Keratinocyte (primary cell): Measurements from ENCODE around the gene GOT1.
A peak's percentile ranks its signal among the peaks of the same experiment; 100 is the strongest.

Source experiments
- EZH2 ChIP-seq: IDR thresholded peaks from one replicate; pipeline ENCODE4 v1.6.1; 2012; ENCODE audit warnings: inconsistent platforms, mild to moderate bottlenecking, low read length, moderate library complexity
- TF ChIP-seq, protein P1 (sequence below), 3 experiments: IDR thresholded peaks in 1 of 3; conservative IDR thresholded peaks in 1 of 3; optimal IDR thresholded peaks in 1 of 3; 2 replicates in 2 of 3; 3 replicates in 1 of 3; pipeline versions ENCODE3 to v1.5.1; 2011; ENCODE audit warnings: low read length in 3 of 3, mild to moderate bottlenecking in 3 of 3, moderate library complexity in 2 of 3, control low read depth in 1 of 3, inconsistent platforms in 1 of 3; ENCODE audit not compliant: insufficient read depth in 2 of 3; ENCODE audit errors: extremely low read depth in 1 of 3

DNA sequence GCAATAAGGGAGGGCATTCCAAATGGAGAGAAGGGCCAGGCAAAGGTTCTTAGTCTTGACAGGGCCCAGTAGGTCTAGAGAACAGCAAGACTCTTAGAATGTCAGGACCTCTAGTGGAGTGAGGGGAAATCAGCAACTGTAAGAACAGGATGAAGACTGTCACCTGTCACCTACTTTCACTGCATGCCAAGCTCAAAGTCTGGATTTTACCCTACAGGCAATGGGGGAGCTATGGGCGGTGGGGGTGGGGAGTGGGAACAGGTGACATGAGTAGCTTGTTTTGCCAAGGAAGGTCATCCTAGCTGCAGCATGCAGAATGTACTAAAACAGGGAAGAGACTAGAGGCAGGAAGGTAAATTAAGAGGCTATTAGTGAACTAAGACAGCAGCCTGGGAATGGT, 18.3 kb downstream of the GOT1 start:
- TF ChIP-seq, protein P1, sequence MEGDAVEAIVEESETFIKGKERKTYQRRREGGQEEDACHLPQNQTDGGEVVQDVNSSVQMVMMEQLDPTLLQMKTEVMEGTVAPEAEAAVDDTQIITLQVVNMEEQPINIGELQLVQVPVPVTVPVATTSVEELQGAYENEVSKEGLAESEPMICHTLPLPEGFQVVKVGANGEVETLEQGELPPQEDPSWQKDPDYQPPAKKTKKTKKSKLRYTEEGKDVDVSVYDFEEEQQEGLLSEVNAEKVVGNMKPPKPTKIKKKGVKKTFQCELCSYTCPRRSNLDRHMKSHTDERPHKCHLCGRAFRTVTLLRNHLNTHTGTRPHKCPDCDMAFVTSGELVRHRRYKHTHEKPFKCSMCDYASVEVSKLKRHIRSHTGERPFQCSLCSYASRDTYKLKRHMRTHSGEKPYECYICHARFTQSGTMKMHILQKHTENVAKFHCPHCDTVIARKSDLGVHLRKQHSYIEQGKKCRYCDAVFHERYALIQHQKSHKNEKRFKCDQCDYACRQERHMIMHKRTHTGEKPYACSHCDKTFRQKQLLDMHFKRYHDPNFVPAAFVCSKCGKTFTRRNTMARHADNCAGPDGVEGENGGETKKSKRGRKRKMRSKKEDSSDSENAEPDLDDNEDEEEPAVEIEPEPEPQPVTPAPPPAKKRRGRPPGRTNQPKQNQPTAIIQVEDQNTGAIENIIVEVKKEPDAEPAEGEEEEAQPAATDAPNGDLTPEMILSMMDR (optimal IDR thresholded peaks at IDR 0.05 in 1 of 3, IDR thresholded peaks at IDR 0.05 in 1 of 3, conservative IDR thresholded peaks at IDR 0.05 in 1 of 3; ENCODE audit: extremely low read depth in 1 of 3, insufficient read depth in 2 of 3, low read length in 3 of 3): peak in 1 of 3 experiments; percentile 16
- no peak for TF ChIP-seq EZH2
